IMR-90 (cell line): ENCODE results near the gene TMEM247. TPM values are rescaled to one million over a fixed set of nuclear protein-coding genes. Genes with fewer than 3 reads are reported as not detected.
A peak's percentile ranks its signal among the peaks of the same experiment; 100 is the strongest.

Experiments used
- ATAC-seq: fragments of 200-7000 bp; cut with Tn5 transposase; 2 replicates; pipeline ENCODE4 v1.9.1; 2020; ENCODE audit warnings: low read depth, mild to moderate bottlenecking, moderate library complexity
- BruUV-seq: library from RNA; stranded (reverse); fragments of 400-500 nt; replicated peaks from 2 replicates; lab custom pipeline; 2021; lab: Mats Ljungman, UMichigan
- CTCF ChIA-PET: fragments of 300-600 bp; formaldehyde crosslinking; extraction: SDS; loops from one replicate; lab custom pipeline; 2021; ENCODE audit warnings: antibody characterized with exemption; lab: Yijun Ruan, JAX
- POLR2A ChIA-PET: fragments of 300-600 bp; sonication (Branson Sonifier 250); formaldehyde crosslinking; loops from one replicate; lab custom pipeline; 2022; ENCODE audit warnings: antibody characterized with exemption; ENCODE audit not compliant: unreplicated experiment; lab: Charles Lee
- DNase-seq: peaks from one replicate; pipeline ENCODE4 v3.0.0; 2013
- H2AFZ ChIP-seq: replicated peaks from 2 replicates; pipeline ENCODE3; 2013; ENCODE audit warnings: low read length, mild to moderate bottlenecking; ENCODE audit not compliant: poor library complexity
- H2AK5ac ChIP-seq: 2 replicates; pipeline ENCODE4 v1.6.1; 2013; ENCODE audit warnings: low read depth, low read length, inconsistent platforms
- H2AK9ac ChIP-seq: replicated peaks from 2 replicates; pipeline ENCODE3; 2013; ENCODE audit warnings: mild to moderate bottlenecking, low read depth, low read length, moderate library complexity; ENCODE audit not compliant: poor library complexity
- H2BK120ac ChIP-seq: 2 replicates; pipeline ENCODE4 v1.6.1; 2013; ENCODE audit warnings: low read depth, low read length, inconsistent platforms
- H2BK15ac ChIP-seq: 3 replicates; pipeline ENCODE4 v1.6.1; 2013; ENCODE audit warnings: low read depth, low read length, inconsistent platforms
- H2BK20ac ChIP-seq: 2 replicates; pipeline ENCODE4 v1.6.1; 2013; ENCODE audit warnings: low read depth, mild to moderate bottlenecking, inconsistent platforms, low read length, moderate library complexity
- H2BK5ac ChIP-seq: 2 replicates; pipeline ENCODE4 v1.6.1; 2013; ENCODE audit warnings: mild to moderate bottlenecking, low read depth, low read length, inconsistent platforms; ENCODE audit not compliant: poor library complexity, severe bottlenecking
- H3K14ac ChIP-seq: replicated peaks from 2 replicates; pipeline ENCODE4 v1.6.1; 2013; ENCODE audit warnings: low read depth, low read length, inconsistent platforms
- H3K18ac ChIP-seq: 2 replicates; pipeline ENCODE4 v1.6.1; 2013; ENCODE audit warnings: low read depth, low read length, control low read depth
- H3K23ac ChIP-seq: 2 replicates; pipeline ENCODE4 v1.6.1; 2013; ENCODE audit warnings: low read depth, low read length, inconsistent platforms
- H3K27ac ChIP-seq: 2 replicates; pipeline ENCODE4 v1.5.1; 2013; ENCODE audit warnings: mild to moderate bottlenecking, control low read depth, low read length; ENCODE audit not compliant: insufficient read depth
- H3K27me3 ChIP-seq: 2 replicates; pipeline ENCODE4 v1.6.1; 2013; ENCODE audit warnings: low read length; ENCODE audit not compliant: control insufficient read depth, insufficient read depth
- H3K36me3 ChIP-seq: 2 replicates; pipeline ENCODE4 v1.6.1; 2013; ENCODE audit warnings: low read length, mixed read lengths; ENCODE audit not compliant: control insufficient read depth, insufficient read depth
- H3K4ac ChIP-seq: 2 replicates; pipeline ENCODE4 v1.6.1; 2013; ENCODE audit warnings: low read depth, low read length, inconsistent platforms
- H3K4me1 ChIP-seq: 2 replicates; pipeline ENCODE4 v1.6.1; 2013; ENCODE audit warnings: low read length, mixed read lengths; ENCODE audit not compliant: control insufficient read depth, insufficient read depth
- H3K4me2 ChIP-seq: 2 replicates; pipeline ENCODE4 v1.6.1; 2013; ENCODE audit warnings: low read depth, mild to moderate bottlenecking, control low read depth, low read length, moderate library complexity
- H3K4me3 ChIP-seq: 2 replicates; pipeline ENCODE4 v1.5.1; 2013; ENCODE audit warnings: low read depth, mild to moderate bottlenecking, control low read depth, low read length, moderate library complexity; ENCODE audit not compliant: insufficient read depth
- H3K56ac ChIP-seq: 2 replicates; pipeline ENCODE4 v1.6.1; 2013; ENCODE audit warnings: low read length, inconsistent platforms; ENCODE audit not compliant: insufficient read depth; ENCODE audit errors: extremely low read depth
- H3K79me1 ChIP-seq, 2 experiments: 2 replicates each; pipeline ENCODE4 v1.6.1; 2013; ENCODE audit warnings: low read length in 2 of 2, inconsistent platforms in 1 of 2, low read depth in 1 of 2
- H3K9ac ChIP-seq: 2 replicates; pipeline ENCODE4 v1.6.1; 2013; ENCODE audit warnings: low read depth, low read length, control low read depth
- H3K9me1 ChIP-seq: 2 replicates; pipeline ENCODE4 v1.6.1; 2013; ENCODE audit warnings: low read length, inconsistent platforms; ENCODE audit not compliant: insufficient read depth
- H3K9me3 ChIP-seq: 2 replicates; pipeline ENCODE4 v1.6.1; 2013; ENCODE audit warnings: low read length; ENCODE audit not compliant: control insufficient read depth, insufficient read depth
- H4K20me1 ChIP-seq: 2 replicates; pipeline ENCODE4 v1.6.1; 2013; ENCODE audit warnings: low read length, inconsistent platforms; ENCODE audit not compliant: insufficient read depth
- H4K5ac ChIP-seq: 2 replicates; pipeline ENCODE4 v1.6.1; 2013; ENCODE audit warnings: mild to moderate bottlenecking, low read depth, low read length, control low read depth
- H4K8ac ChIP-seq, 2 experiments: 2 replicates each; pipeline ENCODE4 v1.6.1; 2013; ENCODE audit warnings: low read depth in 2 of 2, low read length in 2 of 2, control low read depth in 1 of 2, inconsistent platforms in 1 of 2
- H4K91ac ChIP-seq: 2 replicates; pipeline ENCODE4 v1.6.1; 2013; ENCODE audit warnings: low read depth, low read length, inconsistent platforms; ENCODE audit not compliant: insufficient read depth
- BHLHE40 ChIP-seq: fragments of 150-350 bp; IDR thresholded peaks from 2 replicates; pipeline ENCODE4 v1.6.1; 2016; ENCODE audit warnings: mild to moderate bottlenecking, low read depth, low read length
- CEBPB ChIP-seq: IDR thresholded peaks from 2 replicates; pipeline ENCODE4 v1.6.1; 2012; ENCODE audit warnings: low read depth, low read length, improper control_type of control experiment
- CHD1 ChIP-seq: IDR thresholded peaks from 2 replicates; pipeline ENCODE4 v1.6.1; 2012; ENCODE audit warnings: low read depth, low read length, improper control_type of control experiment
- CTCF ChIP-seq: conservative IDR thresholded peaks from 2 replicates; pipeline ENCODE4 v1.5.1; 2012; ENCODE audit warnings: mild to moderate bottlenecking, low read depth, low read length, improper control_type of control experiment
- FOS ChIP-seq: fragments of 150-350 bp; IDR thresholded peaks from 2 replicates; pipeline ENCODE4 v1.6.1; 2016; ENCODE audit warnings: low read depth, low read length
- MAFK ChIP-seq: IDR thresholded peaks from 2 replicates; pipeline ENCODE4 v1.6.1; 2012; ENCODE audit warnings: low read depth, low read length, improper control_type of control experiment
- MAZ ChIP-seq: IDR thresholded peaks from 2 replicates; pipeline ENCODE4 v1.6.1; 2012; ENCODE audit warnings: low read depth, mild to moderate bottlenecking, low read length, improper control_type of control experiment, moderate library complexity, borderline replicate concordance
- MXI1 ChIP-seq: IDR thresholded peaks from 2 replicates; pipeline ENCODE4 v1.6.1; 2012; ENCODE audit warnings: low read depth, mild to moderate bottlenecking, low read length, moderate library complexity, borderline replicate concordance
- NFE2L2 ChIP-seq: fragments of 150-350 bp; IDR thresholded peaks from 2 replicates; pipeline ENCODE4 v1.6.1; 2016; ENCODE audit warnings: low read depth, mild to moderate bottlenecking, low read length
- POLR2A ChIP-seq: IDR thresholded peaks from 2 replicates; pipeline ENCODE4 v1.6.1; 2012; ENCODE audit warnings: mild to moderate bottlenecking, low read depth, low read length
- RAD21 ChIP-seq: IDR thresholded peaks from 2 replicates; pipeline ENCODE4 v1.6.1; 2012; ENCODE audit warnings: low read length, improper control_type of control experiment
- RCOR1 ChIP-seq: IDR thresholded peaks from 2 replicates; pipeline ENCODE4 v1.6.1; 2012; ENCODE audit warnings: mild to moderate bottlenecking, low read length, improper control_type of control experiment; ENCODE audit not compliant: insufficient replicate concordance
- RFX5 ChIP-seq: IDR thresholded peaks from 2 replicates; pipeline ENCODE4 v1.8.0; 2012; ENCODE audit warnings: low read depth, mild to moderate bottlenecking, low read length, moderate library complexity
- SMC3 ChIP-seq: fragments of 150-350 bp; IDR thresholded peaks from 2 replicates; pipeline ENCODE4 v1.6.1; 2016; ENCODE audit warnings: low read depth, mild to moderate bottlenecking, antibody characterized with exemption, low read length, moderate library complexity
- USF2 ChIP-seq: fragments of 150-350 bp; IDR thresholded peaks from 2 replicates; pipeline ENCODE4 v1.6.1; 2017; ENCODE audit warnings: mild to moderate bottlenecking, antibody characterized with exemption, low read length, low read depth
- dilution Hi-C: fragments of 300-500 bp; cut with HindIII; formaldehyde crosslinking; loops from one replicate; pipeline ENCODE4 v1.14.3; 2018; ENCODE audit warnings: low sequenced_read_pairs; ENCODE audit not compliant: unreplicated experiment
- in situ Hi-C: fragments of 300-500 bp; cut with MboI; formaldehyde crosslinking; loops from 3 replicates; pipeline ENCODE4 v1.14.3; 2019; ENCODE audit warnings: low sequenced_read_pairs, inconsistent platforms, mixed read lengths
- intact Hi-C: fragments of 100-400 bp; cut with micrococcal nuclease; formaldehyde crosslinking; loops from 2 replicates; pipeline ENCODE4 v1.10.0; 2022
- polyA plus RNA-seq, 3 experiments: library from polyadenylated mRNA; depleted of rRNA; stranded (reverse); fragments of >200 nt; gene quantifications; 2 replicates each; pipeline ENCODE4 v1.2.3, GENCODE V29; 2012; ENCODE audit warnings: low replicate concordance in 1 of 3
- total RNA-seq: library from RNA; depleted of rRNA; stranded (reverse); fragments of >200 nt; gene quantifications from 2 replicates; pipeline ENCODE4 v1.2.3, GENCODE V29; 2012
- TF ChIP-seq, protein P1 (sequence below): fragments of 150-350 bp; IDR thresholded peaks from 2 replicates; pipeline ENCODE4 v1.6.1; 2016; ENCODE audit warnings: low read depth, mild to moderate bottlenecking, low read length, moderate library complexity, borderline replicate concordance

The TMEM247 gene
- total and polyA plus RNA-seq, 2 of the 4 experiments (the other 2 are of a cell fraction) = not detected

DNA sequence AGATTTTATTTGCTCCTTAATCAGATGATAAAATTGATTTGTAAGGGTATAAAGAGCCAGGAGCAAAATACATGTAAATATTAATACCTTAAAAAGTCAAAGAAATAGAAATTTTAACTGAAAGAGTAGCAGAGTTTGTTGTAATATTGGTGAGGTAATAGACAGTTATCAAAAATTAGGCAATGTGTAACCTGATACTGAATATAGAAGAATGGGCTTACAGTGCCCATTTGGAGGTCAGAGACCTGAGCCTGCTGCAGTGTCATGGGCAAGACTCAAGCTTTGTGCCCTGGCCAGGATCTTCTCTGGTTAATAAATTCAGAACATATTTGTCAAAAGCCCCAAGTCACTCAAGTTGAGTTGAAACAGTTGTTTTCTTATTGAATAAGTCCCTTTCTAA lies 29.7 kb upstream of the TMEM247 start:
- TF ChIP-seq CTCF (no peak), CHD1 (no peak), CEBPB (no peak), RCOR1 (no peak), MXI1 (no peak), USF2 (no peak), NFE2L2 (no peak), SMC3 (no peak), RFX5 (no peak), RAD21 (no peak), MAFK (no peak), BHLHE40 (no peak), POLR2A (no peak), FOS (no peak), MAZ (no peak)
- TF ChIP-seq, protein P1, sequence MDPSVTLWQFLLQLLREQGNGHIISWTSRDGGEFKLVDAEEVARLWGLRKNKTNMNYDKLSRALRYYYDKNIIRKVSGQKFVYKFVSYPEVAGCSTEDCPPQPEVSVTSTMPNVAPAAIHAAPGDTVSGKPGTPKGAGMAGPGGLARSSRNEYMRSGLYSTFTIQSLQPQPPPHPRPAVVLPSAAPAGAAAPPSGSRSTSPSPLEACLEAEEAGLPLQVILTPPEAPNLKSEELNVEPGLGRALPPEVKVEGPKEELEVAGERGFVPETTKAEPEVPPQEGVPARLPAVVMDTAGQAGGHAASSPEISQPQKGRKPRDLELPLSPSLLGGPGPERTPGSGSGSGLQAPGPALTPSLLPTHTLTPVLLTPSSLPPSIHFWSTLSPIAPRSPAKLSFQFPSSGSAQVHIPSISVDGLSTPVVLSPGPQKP = no peak
- intact Hi-C loops (no loop called here), dilution Hi-C loops (no loop called here), in situ Hi-C loops (no loop called here)
- H3K27ac ChIP-seq = no peak overlapping the region
- H3K4me1 ChIP-seq = peaks cover 12% of the 10 kb centered on the region
- H2BK20ac ChIP-seq = 0 out of 2 replicates have a peak overlapping the region, but pooled peaks have one; percentile 33
- no peak overlapping the region for H3K9ac ChIP-seq
- H2AK9ac ChIP-seq = no peak overlapping the region
- no peaks in the 10 kb centered on the region for H4K20me1 ChIP-seq
- H4K91ac ChIP-seq = no peak overlapping the region
- CTCF ChIA-PET = no interaction called here
- no peak overlapping the region for H4K8ac ChIP-seq
- H2BK120ac ChIP-seq = no peak overlapping the region
- ATAC-seq (no peak), DNase-seq (no peak)
- H2BK5ac ChIP-seq = no peak overlapping the region
- no peak overlapping the region for H3K4me3 ChIP-seq
- POLR2A ChIA-PET = interaction anchor here (0.6 kb wide), 1 partner anchor 378 kb away, joined by 3 read pairs; no protein-coding TSS in a partner anchor
- no peak overlapping the region for H2BK15ac ChIP-seq
- no peak overlapping the region for H3K4me2 ChIP-seq
- H2AK5ac ChIP-seq = no peak overlapping the region
- H3K36me3 ChIP-seq = no peaks in the 10 kb centered on the region
- no TSS peak for BruUV-seq
- H3K14ac ChIP-seq = no peak overlapping the region
- H2AFZ ChIP-seq = no peak overlapping the region
- H3K4ac ChIP-seq = no peak overlapping the region
- no peak overlapping the region for H3K23ac ChIP-seq
- H3K18ac ChIP-seq = 0 out of 2 replicates have a peak overlapping the region, but pooled peaks have one; percentile 3
- no peaks in the 10 kb centered on the region for H3K9me1 ChIP-seq
- H3K56ac ChIP-seq = no peak overlapping the region
- H4K5ac ChIP-seq = no peak overlapping the region
- 0 out of 2 replicates have a peak, but pooled peaks cover 1% of the 10 kb centered on the region for H3K9me3 ChIP-seq
- no peaks in the 10 kb centered on the region for H3K79me1 ChIP-seq
- H3K27me3 ChIP-seq = no peaks in the 10 kb centered on the region
